ENCODE data around the gene CCDC154. TPM values are rescaled to one million over a fixed set of nuclear protein-coding genes. Genes with fewer than 3 reads are reported as not detected.

Gene CCDC154
- total and polyA plus RNA-seq, 2 donors (not counting 1 experiment from before 2014, with no cell fraction given), result 12.4 to 22.9 TPM

DNA sequence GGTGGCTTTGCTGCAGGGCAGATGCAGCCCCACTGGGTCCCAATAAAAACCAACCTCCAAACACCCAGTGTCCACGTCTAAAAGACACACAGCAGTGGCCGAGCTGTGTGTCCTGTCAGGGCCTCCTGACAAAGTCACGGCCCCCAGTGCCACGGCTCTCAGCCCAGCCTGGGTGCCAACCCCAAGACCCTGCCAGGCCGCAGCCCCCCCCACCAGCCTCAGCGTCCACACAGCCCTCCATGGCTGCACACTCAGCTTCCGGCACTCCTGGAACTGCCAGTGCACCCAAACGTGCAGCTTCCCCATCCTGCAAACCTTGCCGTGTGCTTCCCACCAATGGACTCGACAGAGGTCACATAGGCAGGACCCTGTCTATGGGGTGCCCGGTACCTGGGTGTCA, 3.6 kb upstream of the CCDC154 start:
- intact Hi-C loops (cut with micrococcal nuclease), result no loop called here
- Histone ChIP-seq H3K79me2 (ENCODE audit: control insufficient read depth, insufficient read depth, low read length) (peaks cover 13% of the 10 kb centered on the region), H3K9me3 (ENCODE audit: control extremely low read depth in 1 of 3, control insufficient read depth in 2 of 3, insufficient read depth in 1 of 3, low read length in 2 of 3) (no peaks in the 10 kb centered on the region), H3K27ac (ENCODE audit: low read length in 2 of 2) (no peak overlapping the region), H3K27me3 (replicated peaks in 1 of 4; ENCODE audit: control extremely low read depth in 1 of 4, control insufficient read depth in 3 of 4, insufficient read depth in 4 of 4, low read length in 3 of 4) (no peaks in the 10 kb centered on the region), H4K20me1 (ENCODE audit: control insufficient read depth, insufficient read depth, low read length, poor library complexity, severe bottlenecking) (peaks cover 5% of the 10 kb centered on the region), H3K4me1 (ENCODE audit: control insufficient read depth in 2 of 2, insufficient read depth in 2 of 2, low read length in 2 of 2) (peaks cover 24% of the 10 kb centered on the region in 2 donors), H3K4me2 (replicated peaks; ENCODE audit: low read depth, low read length, poor library complexity, severe bottlenecking) (no peak overlapping the region), H2AFZ (ENCODE audit: insufficient read depth, low read depth, low read length, poor library complexity, severe bottlenecking) (no peak overlapping the region), H3K9ac (ENCODE audit: low read length) (no peak overlapping the region), H3K4me3 (ENCODE audit: control extremely low read depth in 1 of 5, extremely low read depth in 1 of 5, insufficient read depth in 1 of 5, low read depth in 2 of 5, low read length in 4 of 5) (no peak overlapping the region), H3K36me3 (replicated peaks in 1 of 2; ENCODE audit: control extremely low read depth in 1 of 2, control insufficient read depth in 1 of 2, extremely low read depth in 1 of 2, insufficient read depth in 2 of 2, low read length in 1 of 2) (peaks cover 0 to 64% of the 10 kb centered on the region in 2 experiments)
- Mint-ChIP-seq H3K27me3 (no peaks in the 10 kb centered on the region), H3K4me3 (no peak overlapping the region), H3K4me1 (peaks cover 4% of the 10 kb centered on the region), H3K9me3 (ENCODE audit: insufficient read depth) (no peaks in the 10 kb centered on the region), H3K27ac (no peak overlapping the region)
- WGBS (ENCODE audit: insufficient coverage), result 96% methylated on average over 11 of the region's 11 CpGs
- POLR2A ChIA-PET, result no interaction called here
- no peak for ATAC-seq (ENCODE audit: low read depth)
- TF ChIP-seq, protein P1, sequence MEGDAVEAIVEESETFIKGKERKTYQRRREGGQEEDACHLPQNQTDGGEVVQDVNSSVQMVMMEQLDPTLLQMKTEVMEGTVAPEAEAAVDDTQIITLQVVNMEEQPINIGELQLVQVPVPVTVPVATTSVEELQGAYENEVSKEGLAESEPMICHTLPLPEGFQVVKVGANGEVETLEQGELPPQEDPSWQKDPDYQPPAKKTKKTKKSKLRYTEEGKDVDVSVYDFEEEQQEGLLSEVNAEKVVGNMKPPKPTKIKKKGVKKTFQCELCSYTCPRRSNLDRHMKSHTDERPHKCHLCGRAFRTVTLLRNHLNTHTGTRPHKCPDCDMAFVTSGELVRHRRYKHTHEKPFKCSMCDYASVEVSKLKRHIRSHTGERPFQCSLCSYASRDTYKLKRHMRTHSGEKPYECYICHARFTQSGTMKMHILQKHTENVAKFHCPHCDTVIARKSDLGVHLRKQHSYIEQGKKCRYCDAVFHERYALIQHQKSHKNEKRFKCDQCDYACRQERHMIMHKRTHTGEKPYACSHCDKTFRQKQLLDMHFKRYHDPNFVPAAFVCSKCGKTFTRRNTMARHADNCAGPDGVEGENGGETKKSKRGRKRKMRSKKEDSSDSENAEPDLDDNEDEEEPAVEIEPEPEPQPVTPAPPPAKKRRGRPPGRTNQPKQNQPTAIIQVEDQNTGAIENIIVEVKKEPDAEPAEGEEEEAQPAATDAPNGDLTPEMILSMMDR (IDR thresholded peaks at IDR 0.05), result no peak
- TF ChIP-seq EZH2 (IDR thresholded peaks at IDR 0.05; ENCODE audit: borderline replicate concordance, insufficient read depth, low read depth, low read length, poor library complexity, severe bottlenecking), result no peak
- CTCF ChIA-PET, result no interaction called here
- DNase-seq, result no peak

DNA sequence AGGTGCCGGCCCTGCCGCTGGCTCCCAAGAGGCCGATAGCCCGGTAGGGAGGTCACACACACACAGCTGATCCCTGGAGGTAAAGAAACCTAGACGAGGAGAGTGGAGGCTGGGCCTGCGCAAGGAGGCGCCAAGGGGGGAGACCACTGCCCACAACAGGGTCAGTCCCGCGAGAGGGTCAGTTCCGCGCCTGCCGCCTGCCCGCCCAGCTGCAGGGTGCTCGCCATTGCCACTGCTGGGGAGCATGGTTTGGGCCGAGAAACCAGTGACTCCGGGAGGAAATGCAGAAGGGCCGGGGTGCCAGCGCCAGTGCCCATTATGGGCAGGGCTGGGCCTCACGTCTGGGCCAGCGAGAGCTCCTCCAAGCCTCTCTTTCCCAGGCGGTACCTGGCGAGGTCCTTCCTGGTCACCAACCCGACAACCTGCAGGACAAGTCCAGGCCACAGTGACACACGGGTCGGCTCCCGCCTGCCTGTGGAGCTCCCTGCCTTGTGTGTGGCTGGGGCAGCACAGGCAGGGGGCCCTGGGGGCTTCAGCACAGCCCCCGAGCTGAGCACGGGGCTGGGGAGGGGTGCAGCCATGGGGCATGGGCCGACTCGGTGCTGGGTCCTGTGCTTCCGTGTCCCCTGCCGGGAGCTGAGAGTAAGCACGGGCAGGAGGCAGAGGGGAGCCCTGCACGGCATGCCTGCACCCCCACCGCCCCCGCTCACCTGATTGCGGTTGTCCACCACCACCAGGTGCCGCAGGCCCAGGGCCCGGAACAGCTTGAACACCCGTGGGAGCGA, 2.1 kb upstream of the CCDC154 start:
- DNase-seq (no peak), ATAC-seq (ENCODE audit: low read depth) (no peak)
- peak overlapping the region; percentile 74 for H3K4me2 ChIP-seq (replicated peaks; ENCODE audit: low read depth, low read length, poor library complexity, severe bottlenecking)
- CTCF ChIA-PET, result no interaction called here
- WGBS (ENCODE audit: insufficient coverage), result 95% methylated on average over 41 of the region's 41 CpGs
- Mint-ChIP-seq H3K9me3 (ENCODE audit: insufficient read depth) (no peaks in the 10 kb centered on the region), H3K27me3 (no peaks in the 10 kb centered on the region), H3K4me1 (peaks cover 4% of the 10 kb centered on the region), H3K4me3 (no peak overlapping the region), H3K27ac (peak overlapping the region; percentile 68)
- H3K4me3 ChIP-seq (ENCODE audit: control extremely low read depth in 1 of 5, extremely low read depth in 1 of 5, insufficient read depth in 1 of 5, low read depth in 2 of 5, low read length in 4 of 5), result no peak overlapping the region
- peaks cover 7% of the 10 kb centered on the region for H3K79me2 ChIP-seq (ENCODE audit: control insufficient read depth, insufficient read depth, low read length)
- intact Hi-C loops (cut with micrococcal nuclease), result no loop called here
- TF ChIP-seq EZH2 (IDR thresholded peaks at IDR 0.05; ENCODE audit: borderline replicate concordance, insufficient read depth, low read depth, low read length, poor library complexity, severe bottlenecking), result no peak
- TF ChIP-seq, protein P1 (IDR thresholded peaks at IDR 0.05), result no peak
- H3K36me3 ChIP-seq (replicated peaks in 1 of 2; ENCODE audit: control extremely low read depth in 1 of 2, control insufficient read depth in 1 of 2, extremely low read depth in 1 of 2, insufficient read depth in 2 of 2, low read length in 1 of 2), result peaks cover 0 to 51% of the 10 kb centered on the region in 2 experiments
- POLR2A ChIA-PET, result no interaction called here
- no peaks in the 10 kb centered on the region for H3K9me3 ChIP-seq (ENCODE audit: control extremely low read depth in 1 of 3, control insufficient read depth in 2 of 3, insufficient read depth in 1 of 3, low read length in 2 of 3)
- H3K9ac ChIP-seq (ENCODE audit: low read length), result peak overlapping the region; percentile 62
- peaks cover 24% of the 10 kb centered on the region in 2 donors for H3K4me1 ChIP-seq (ENCODE audit: control insufficient read depth in 2 of 2, insufficient read depth in 2 of 2, low read length in 2 of 2)
- H2AFZ ChIP-seq (ENCODE audit: insufficient read depth, low read depth, low read length, poor library complexity, severe bottlenecking), result no peak overlapping the region
- H3K27ac ChIP-seq (ENCODE audit: low read length in 2 of 2), result peak overlapping the region; percentile 67 to 100
- H3K27me3 ChIP-seq (replicated peaks in 1 of 4; ENCODE audit: control extremely low read depth in 1 of 4, control insufficient read depth in 3 of 4, insufficient read depth in 4 of 4, low read length in 3 of 4), result no peaks in the 10 kb centered on the region
- peaks cover 5% of the 10 kb centered on the region for H4K20me1 ChIP-seq (ENCODE audit: control insufficient read depth, insufficient read depth, low read length, poor library complexity, severe bottlenecking)
